ENCODE results near the gene NR2E1.

The NR2E1 gene

GRCh38 chr6:108170332-108171290, 4.8 kb downstream of the NR2E1 start:
- no peak overlapping the region for H3K4me3 ChIP-seq (ENCODE audit: low read depth, low read length)

- no peak overlapping the region for H3K4me3 ChIP-seq (ENCODE audit: low read depth, low read length)
These were observed 5.6 kb downstream of the NR2E1 start for GRCh38 chr6:108171291-108171917.

GRCh38 chr6:108171918-108172516, 6.2 kb downstream of the NR2E1 start:
- H3K4me3 ChIP-seq (ENCODE audit: low read depth, low read length): no peak overlapping the region

GRCh38 chr6:108174371-108175175, 8.8 kb downstream of the NR2E1 start:
- H3K4me3 ChIP-seq (ENCODE audit: low read depth, low read length): no peak overlapping the region

GRCh38 chr6:108175176-108175591, 9.4 kb downstream of the NR2E1 start:
- H3K4me3 ChIP-seq (ENCODE audit: low read depth, low read length): no peak overlapping the region

- H3K4me3 ChIP-seq (ENCODE audit: low read depth, low read length): peak overlapping the region; percentile 17
These were observed 9.9 kb downstream of the NR2E1 start for GRCh38 chr6:108175592-108176279.

GRCh38 chr6:108176281-108177089, 10.7 kb downstream of the NR2E1 start:
- peak overlapping the region; percentile 17 for H3K4me3 ChIP-seq (ENCODE audit: low read depth, low read length)

- no peak overlapping the region for H3K4me3 ChIP-seq (ENCODE audit: low read depth, low read length)
These were observed 13.9 kb downstream of the NR2E1 start for GRCh38 chr6:108179741-108180140.

GRCh38 chr6:108180266-108180665, 14.4 kb downstream of the NR2E1 start:
- H3K4me3 ChIP-seq (ENCODE audit: low read depth, low read length): no peak overlapping the region

- H3K4me3 ChIP-seq (ENCODE audit: low read depth, low read length): no peak overlapping the region
These were observed 15.0 kb downstream of the NR2E1 start for GRCh38 chr6:108180776-108181175.

GRCh38 chr6:108186226-108186625, 20.4 kb downstream of the NR2E1 start:
- no peak overlapping the region for H3K4me3 ChIP-seq (ENCODE audit: low read depth, low read length)

GRCh38 chr6:108187519-108187918, 21.7 kb downstream of the NR2E1 start:
- H3K4me3 ChIP-seq (ENCODE audit: low read depth, low read length): no peak overlapping the region

- H3K4me3 ChIP-seq (ENCODE audit: low read depth, low read length): no peak overlapping the region
These were observed 27.3 kb downstream of the NR2E1 start for GRCh38 chr6:108193131-108193530.

GRCh38 chr6:108193835-108194234, 28.0 kb downstream of the NR2E1 start:
- H3K4me3 ChIP-seq (ENCODE audit: low read depth, low read length): no peak overlapping the region

- no peak overlapping the region for H3K4me3 ChIP-seq (ENCODE audit: low read depth, low read length)
These were observed 28.7 kb downstream of the NR2E1 start for GRCh38 chr6:108194503-108194902.

- no peak overlapping the region for H3K4me3 ChIP-seq (ENCODE audit: low read depth, low read length)
These were observed 29.4 kb downstream of the NR2E1 start for GRCh38 chr6:108195209-108195608.

GRCh38 chr6:108198761-108199498, 33.1 kb downstream of the NR2E1 start:
- H3K4me3 ChIP-seq (ENCODE audit: low read depth, low read length): no peak overlapping the region

- no peak overlapping the region for H3K4me3 ChIP-seq (ENCODE audit: low read depth, low read length)
These were observed 34.4 kb downstream of the NR2E1 start for GRCh38 chr6:108200186-108200585.

- H3K4me3 ChIP-seq (ENCODE audit: low read depth, low read length): no peak overlapping the region
These were observed 34.8 kb downstream of the NR2E1 start for GRCh38 chr6:108200631-108201030.
